GM10248 (cell line): ENCODE data around the gene PRDM12.

ENCODE experiments used
- CTCF ChIA-PET: fragments of 300-600 bp; sonication (Branson Sonifier 250); formaldehyde crosslinking; extraction: SDS; loops from one replicate; lab custom pipeline; 2021; ENCODE audit warnings: antibody characterized with exemption; lab: Yijun Ruan, JAX
- POLR2A ChIA-PET: fragments of 350-650 bp; sonication (Branson Sonifier 250); formaldehyde crosslinking; extraction: SDS; loops from one replicate; lab custom pipeline; 2020; ENCODE audit warnings: antibody characterized with exemption; lab: Yijun Ruan, JAX
- DNase-seq: peaks from one replicate; pipeline ENCODE4 v3.0.0; 2012; ENCODE audit errors: extremely low spot score
- CTCF ChIP-seq: IDR thresholded peaks from 2 replicates; pipeline ENCODE4 v1.5.1; 2012; ENCODE audit warnings: mild to moderate bottlenecking, low read depth; ENCODE audit errors: extremely low read depth, missing control alignments, control extremely low read depth

The PRDM12 gene

DNA sequence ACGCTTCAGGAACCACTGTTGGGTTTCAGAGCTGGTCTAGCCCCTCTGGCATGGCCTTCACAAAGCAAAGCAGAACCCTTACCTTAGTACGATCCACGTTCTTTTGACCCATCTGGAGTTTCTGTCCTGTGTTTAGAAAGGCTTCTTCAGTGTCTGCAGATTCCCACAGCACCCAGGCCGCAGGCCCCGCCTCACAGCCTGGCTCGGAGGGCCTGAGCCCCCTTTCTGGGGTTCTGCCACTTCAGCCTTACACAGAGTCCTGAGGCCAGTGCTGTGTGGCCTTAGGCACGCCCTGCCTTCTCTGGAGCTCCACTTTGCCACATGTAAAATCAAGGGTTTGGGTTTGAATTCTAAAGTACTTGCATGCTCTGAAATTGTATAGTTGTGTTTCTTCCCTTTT lies 31.6 kb upstream of the PRDM12 start:
- ChIA-PET POLR2A (no interaction called here), CTCF (no interaction called here)
- DNase-seq: no peak
- no peak for TF ChIP-seq CTCF

DNA sequence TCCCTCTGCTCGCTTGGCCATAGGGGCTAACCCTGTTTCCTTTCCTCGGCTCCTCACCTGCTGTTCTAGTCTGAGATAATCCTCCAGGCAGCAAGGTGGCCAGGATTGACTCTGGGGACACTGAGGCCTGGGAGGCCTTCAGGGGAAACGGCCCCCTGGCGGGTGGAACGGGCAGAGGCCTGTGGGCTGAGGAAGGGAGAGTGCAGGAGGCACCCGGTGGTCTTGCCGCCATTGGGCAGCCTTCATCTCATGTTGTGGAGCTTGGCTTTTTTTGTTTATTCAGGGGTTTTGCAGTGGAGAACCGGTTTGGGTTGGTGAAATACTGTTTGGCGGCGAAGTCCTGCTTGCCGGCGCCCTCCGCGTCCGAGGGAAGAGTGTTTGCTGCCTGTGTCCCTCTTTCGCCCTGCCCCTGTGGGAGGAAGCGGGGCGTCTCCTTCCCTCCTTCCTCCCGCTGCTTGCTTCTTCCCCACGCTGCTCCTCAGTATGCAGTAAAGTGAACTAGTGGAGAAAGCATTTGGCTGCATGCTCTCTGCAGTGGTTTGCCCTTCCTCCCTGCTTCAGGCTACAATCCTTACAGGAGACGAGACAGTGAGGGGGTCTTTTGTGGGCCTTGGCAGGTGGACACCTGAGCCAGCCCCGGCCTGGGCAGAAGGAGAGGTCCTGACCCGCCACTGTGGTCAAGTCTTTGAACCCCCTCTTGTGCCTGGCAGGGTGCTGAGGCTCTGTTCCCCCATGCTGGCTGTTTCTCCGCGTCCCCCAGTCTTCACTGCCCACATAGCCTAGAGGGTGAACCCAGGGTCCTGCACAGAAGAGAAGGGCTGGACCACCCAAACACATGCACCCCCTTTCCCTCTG lies 30.8 kb upstream of the PRDM12 start:
- TF ChIP-seq CTCF: no peak
- ChIA-PET CTCF (no interaction called here), POLR2A (no interaction called here)
- no peak for DNase-seq

- ChIA-PET CTCF (no interaction called here), POLR2A (no interaction called here)
Observed at GRCh38 chr9:130634191-130634768, 30.1 kb upstream of the PRDM12 start.

DNA sequence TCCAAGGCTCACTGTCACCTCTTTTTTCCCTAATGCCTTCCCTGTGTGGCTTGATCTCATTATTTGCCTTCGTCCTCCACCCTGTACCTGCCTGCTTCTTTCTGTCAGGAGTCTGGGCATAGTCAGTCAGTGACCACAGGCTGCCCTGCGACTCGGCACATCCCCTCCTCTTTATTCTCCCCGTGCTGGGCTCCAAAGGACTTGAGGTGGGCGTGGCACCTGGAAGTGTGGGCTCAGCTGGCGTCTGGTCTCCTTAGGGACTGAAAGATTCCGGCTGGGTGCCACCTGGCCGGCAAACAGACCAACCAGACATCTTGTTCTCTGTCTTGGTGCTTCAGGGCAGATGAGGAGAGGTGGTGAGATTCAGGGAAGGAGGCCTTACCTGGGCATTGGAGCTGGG lies 29.6 kb upstream of the PRDM12 start:
- CTCF ChIA-PET: no interaction called here
- POLR2A ChIA-PET: no interaction called here
- DNase-seq: no peak
- no peak for TF ChIP-seq CTCF

More at GRCh38 chr9:130634191-130634768, 30.1 kb upstream of the PRDM12 start:
- TF ChIP-seq CTCF: no peak
- DNase-seq: no peak

DNA sequence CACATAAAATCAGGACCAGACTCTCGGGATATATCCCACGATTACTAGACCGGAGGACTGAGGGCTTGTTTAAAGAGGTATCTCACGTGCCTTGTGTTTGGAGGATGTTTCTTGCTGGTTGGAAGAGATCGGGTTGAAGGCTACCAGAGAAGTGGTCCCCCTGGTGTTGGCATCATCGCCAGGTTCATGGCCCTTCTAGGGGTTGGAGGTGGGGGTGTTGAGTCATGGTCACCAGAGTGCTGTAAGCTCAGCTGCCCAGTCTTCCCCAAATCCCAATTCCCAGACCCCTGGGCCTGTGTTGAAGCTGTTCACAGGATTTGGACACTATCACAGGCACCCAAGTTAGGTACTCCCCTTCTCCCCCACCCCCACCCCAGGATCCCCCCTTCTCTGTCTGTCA lies 29.1 kb upstream of the PRDM12 start:
- POLR2A ChIA-PET: no interaction called here
- no peak for TF ChIP-seq CTCF
- CTCF ChIA-PET: no interaction called here
- DNase-seq: no peak

DNA sequence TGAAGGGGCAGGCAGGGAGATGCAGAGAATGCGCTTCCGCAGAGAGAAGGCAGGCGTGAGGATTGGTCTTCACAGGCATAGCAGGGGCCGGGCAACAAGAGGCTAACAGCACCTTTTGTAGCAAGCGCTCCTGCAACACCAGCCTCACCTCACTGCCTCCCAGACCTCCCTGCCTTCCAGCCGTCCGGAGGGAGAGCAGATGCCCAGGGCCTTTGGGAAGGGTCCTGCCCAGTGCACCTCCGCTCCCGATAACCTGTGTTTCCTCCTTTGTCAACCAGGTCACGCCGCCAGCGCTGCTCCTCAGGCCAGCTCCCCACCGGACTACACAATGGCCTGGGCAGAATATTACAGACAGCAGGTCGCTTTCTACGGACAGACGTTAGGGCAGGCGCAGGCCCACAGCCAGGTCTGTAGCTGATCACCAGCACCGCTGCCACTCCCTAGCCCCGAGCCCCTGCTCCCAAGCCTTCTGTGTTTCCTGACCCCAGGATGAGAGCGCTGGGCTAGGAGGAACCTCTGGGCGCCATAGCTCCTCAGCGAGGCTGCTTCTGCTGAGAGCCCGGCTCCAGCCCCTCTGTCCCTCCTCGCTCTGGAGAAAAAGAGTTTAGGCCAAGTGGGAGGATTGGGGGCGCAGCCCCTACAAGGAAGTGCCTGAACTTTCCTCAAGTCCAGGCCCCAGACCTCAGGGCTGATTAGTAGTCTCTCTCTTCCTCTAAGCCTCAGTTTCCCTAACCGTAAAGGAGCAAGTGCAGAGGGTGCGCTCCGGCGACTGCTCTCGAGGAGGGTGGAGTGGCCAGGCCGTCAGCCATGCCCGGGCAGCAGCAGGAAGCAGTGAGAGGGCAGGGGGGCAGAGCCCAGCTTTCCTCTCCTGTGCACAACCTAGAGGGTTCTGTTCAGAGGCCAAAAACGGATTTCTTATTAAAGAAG lies 28.4 kb upstream of the PRDM12 start:
- TF ChIP-seq CTCF: no peak
- DNase-seq: no peak
- CTCF ChIA-PET: no interaction called here
- POLR2A ChIA-PET: no interaction called here
